K562 (cell line): ENCODE measurements around the gene ITPRIPL2. TPM values are rescaled to one million over a fixed set of nuclear protein-coding genes. Genes with fewer than 3 reads are reported as not detected.

ENCODE experiments used
- KLF10 ChIP-seq: fragments of 250-450 bp; sonication (Bioruptor Pico); IDR thresholded peaks from 2 replicates; pipeline ENCODE4 v1.6.1; 2021; ENCODE audit warnings: matching md5 sums
- PHTF2 ChIP-seq: fragments of 250-450 bp; sonication (Bioruptor Pico); IDR thresholded peaks from 2 replicates; pipeline ENCODE4 v1.5.0; 2021; ENCODE audit warnings: mild to moderate bottlenecking
- SMAD3 ChIP-seq: fragments of 450-650 bp; formaldehyde crosslinking; conservative IDR thresholded peaks from 2 replicates; pipeline ENCODE4 v1.4.0; 2020; ENCODE audit warnings: mild to moderate bottlenecking
- ZBTB17 ChIP-seq: fragments of 450-650 bp; formaldehyde crosslinking; IDR thresholded peaks from 2 replicates; pipeline ENCODE4 v1.4.0; 2020; ENCODE audit warnings: mild to moderate bottlenecking
- ZNF696 ChIP-seq: fragments of 250-450 bp; sonication (Bioruptor Pico); conservative IDR thresholded peaks from 2 replicates; pipeline ENCODE4 v1.4.0; 2020; ENCODE audit warnings: mild to moderate bottlenecking, moderate library complexity
- ZNF76 ChIP-seq: fragments of 250-450 bp; sonication (Bioruptor Pico); IDR thresholded peaks from 2 replicates; pipeline ENCODE4 v1.4.0; 2020; ENCODE audit warnings: mild to moderate bottlenecking, moderate library complexity, borderline replicate concordance
- ZNF780A ChIP-seq: fragments of 250-450 bp; sonication (Bioruptor Pico); IDR thresholded peaks from 2 replicates; pipeline ENCODE4 v1.5.0; 2021; ENCODE audit warnings: mild to moderate bottlenecking
- polyA plus RNA-seq, 8 experiments: library from polyadenylated mRNA; depleted of rRNA in 4 of 8; stranded (reverse) in 5 of 8; unstranded in 3 of 8; fragments of >200 nt; fragmentation: Nextera tagmentation in 2 of 8; fragmentation: Illumina TruSeq in 1 of 8; extraction: Ambion mirVana in 2 of 8; extraction: Trizol in 1 of 8; gene quantifications; 2 replicates each; pipeline versions ENCODE4 v1.2.1 to v1.2.3, GENCODE V29; 2011 to 2014; ENCODE audit warnings: inconsistent platforms in 1 of 8, missing spikeins in 1 of 8
- total RNA-seq, 7 experiments: library from RNA; depleted of rRNA in 6 of 7; stranded (reverse); fragments of >200 nt in 6 of 7; fragmentation: Illumina TruSeq in 2 of 7; extraction: Trizol in 2 of 7; gene quantifications; 2 replicates each; pipeline versions ENCODE4 v1.2.1 to v1.2.3, GENCODE V29; 2011 to 2021; ENCODE audit warnings: low replicate concordance in 1 of 7
- TF ChIP-seq, protein P1 (sequence below): fragments of 200-600 bp; sonication (generic); IDR thresholded peaks from one replicate; pipeline ENCODE4 v1.6.1; 2012; ENCODE audit warnings: mild to moderate bottlenecking, low read depth, low read length, inconsistent platforms
- TF ChIP-seq, protein P2 (sequence below), 3 experiments: fragments of 200-800 bp in 1 of 3; fragments of 250-450 bp in 1 of 3; fragments of 450-650 bp in 1 of 3; sonication (Bioruptor Pico) in 1 of 3; sonication (Bioruptor generic) in 1 of 3; formaldehyde crosslinking in 1 of 3; IDR thresholded peaks; 2 replicates each; pipeline versions ENCODE4 v1.6.1 to v1.8.0; 2016 to 2022; ENCODE audit warnings: mild to moderate bottlenecking in 2 of 3, missing genetic modification characterization in 2 of 3, missing compliant biosample characterization in 1 of 3, moderate library complexity in 1 of 3
- TF ChIP-seq, protein P3 (sequence below): fragments of 250-450 bp; sonication (Bioruptor Pico); IDR thresholded peaks from 2 replicates; pipeline ENCODE4 v1.5.0; 2021

The ITPRIPL2 gene
- total and polyA plus RNA-seq, 9 of the 15 experiments (the other 6 are each of a cell fraction or from before 2014, with no cell fraction given): 0.04 to 2.2 (median 0.58) TPM

DNA sequence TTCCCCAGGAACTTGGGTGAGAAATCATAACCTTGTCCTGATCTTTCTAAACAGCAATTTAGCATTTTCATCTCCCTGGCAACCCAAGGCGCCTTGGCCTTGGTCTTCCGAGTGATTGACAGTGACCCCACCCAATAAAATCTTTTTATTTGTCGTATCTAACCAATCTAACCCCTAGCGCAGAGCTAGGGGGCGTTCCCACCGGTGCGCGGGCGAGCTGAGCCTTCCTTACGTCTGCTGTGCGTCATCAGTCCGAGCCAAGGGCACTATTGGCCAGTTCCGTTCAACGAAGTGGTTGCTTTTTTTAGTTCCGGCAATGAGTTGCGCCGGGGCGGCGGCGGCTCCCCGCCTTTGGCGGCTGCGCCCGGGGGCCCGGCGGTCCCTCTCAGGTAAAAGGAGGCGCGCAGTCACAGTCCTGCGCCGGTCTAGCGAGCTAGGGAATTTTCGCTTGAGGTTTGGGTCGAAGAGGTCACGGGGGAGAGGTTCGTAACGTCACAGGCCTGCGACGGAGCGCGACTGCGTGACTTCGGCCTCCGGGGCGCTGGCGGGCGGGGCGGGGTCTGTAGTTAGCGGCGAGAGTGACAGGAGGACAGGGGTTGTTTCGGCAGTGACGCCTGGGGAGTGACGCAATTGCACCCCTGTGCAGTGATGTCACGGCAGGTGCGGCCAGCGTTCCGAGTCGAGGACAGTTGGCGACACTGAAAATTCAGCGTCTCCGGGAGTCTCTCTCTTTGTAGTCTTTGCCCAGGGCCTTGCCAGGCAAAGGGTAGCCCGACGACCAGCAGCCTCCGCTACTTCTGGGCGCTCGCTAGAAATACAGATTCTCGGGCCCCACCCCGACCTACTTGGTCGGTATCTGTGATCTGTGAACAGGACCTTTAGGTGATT is 46.2 kb upstream of the ITPRIPL2 start, which contains the start of gene COQ7 (continued):
- TF ChIP-seq, protein P1, sequence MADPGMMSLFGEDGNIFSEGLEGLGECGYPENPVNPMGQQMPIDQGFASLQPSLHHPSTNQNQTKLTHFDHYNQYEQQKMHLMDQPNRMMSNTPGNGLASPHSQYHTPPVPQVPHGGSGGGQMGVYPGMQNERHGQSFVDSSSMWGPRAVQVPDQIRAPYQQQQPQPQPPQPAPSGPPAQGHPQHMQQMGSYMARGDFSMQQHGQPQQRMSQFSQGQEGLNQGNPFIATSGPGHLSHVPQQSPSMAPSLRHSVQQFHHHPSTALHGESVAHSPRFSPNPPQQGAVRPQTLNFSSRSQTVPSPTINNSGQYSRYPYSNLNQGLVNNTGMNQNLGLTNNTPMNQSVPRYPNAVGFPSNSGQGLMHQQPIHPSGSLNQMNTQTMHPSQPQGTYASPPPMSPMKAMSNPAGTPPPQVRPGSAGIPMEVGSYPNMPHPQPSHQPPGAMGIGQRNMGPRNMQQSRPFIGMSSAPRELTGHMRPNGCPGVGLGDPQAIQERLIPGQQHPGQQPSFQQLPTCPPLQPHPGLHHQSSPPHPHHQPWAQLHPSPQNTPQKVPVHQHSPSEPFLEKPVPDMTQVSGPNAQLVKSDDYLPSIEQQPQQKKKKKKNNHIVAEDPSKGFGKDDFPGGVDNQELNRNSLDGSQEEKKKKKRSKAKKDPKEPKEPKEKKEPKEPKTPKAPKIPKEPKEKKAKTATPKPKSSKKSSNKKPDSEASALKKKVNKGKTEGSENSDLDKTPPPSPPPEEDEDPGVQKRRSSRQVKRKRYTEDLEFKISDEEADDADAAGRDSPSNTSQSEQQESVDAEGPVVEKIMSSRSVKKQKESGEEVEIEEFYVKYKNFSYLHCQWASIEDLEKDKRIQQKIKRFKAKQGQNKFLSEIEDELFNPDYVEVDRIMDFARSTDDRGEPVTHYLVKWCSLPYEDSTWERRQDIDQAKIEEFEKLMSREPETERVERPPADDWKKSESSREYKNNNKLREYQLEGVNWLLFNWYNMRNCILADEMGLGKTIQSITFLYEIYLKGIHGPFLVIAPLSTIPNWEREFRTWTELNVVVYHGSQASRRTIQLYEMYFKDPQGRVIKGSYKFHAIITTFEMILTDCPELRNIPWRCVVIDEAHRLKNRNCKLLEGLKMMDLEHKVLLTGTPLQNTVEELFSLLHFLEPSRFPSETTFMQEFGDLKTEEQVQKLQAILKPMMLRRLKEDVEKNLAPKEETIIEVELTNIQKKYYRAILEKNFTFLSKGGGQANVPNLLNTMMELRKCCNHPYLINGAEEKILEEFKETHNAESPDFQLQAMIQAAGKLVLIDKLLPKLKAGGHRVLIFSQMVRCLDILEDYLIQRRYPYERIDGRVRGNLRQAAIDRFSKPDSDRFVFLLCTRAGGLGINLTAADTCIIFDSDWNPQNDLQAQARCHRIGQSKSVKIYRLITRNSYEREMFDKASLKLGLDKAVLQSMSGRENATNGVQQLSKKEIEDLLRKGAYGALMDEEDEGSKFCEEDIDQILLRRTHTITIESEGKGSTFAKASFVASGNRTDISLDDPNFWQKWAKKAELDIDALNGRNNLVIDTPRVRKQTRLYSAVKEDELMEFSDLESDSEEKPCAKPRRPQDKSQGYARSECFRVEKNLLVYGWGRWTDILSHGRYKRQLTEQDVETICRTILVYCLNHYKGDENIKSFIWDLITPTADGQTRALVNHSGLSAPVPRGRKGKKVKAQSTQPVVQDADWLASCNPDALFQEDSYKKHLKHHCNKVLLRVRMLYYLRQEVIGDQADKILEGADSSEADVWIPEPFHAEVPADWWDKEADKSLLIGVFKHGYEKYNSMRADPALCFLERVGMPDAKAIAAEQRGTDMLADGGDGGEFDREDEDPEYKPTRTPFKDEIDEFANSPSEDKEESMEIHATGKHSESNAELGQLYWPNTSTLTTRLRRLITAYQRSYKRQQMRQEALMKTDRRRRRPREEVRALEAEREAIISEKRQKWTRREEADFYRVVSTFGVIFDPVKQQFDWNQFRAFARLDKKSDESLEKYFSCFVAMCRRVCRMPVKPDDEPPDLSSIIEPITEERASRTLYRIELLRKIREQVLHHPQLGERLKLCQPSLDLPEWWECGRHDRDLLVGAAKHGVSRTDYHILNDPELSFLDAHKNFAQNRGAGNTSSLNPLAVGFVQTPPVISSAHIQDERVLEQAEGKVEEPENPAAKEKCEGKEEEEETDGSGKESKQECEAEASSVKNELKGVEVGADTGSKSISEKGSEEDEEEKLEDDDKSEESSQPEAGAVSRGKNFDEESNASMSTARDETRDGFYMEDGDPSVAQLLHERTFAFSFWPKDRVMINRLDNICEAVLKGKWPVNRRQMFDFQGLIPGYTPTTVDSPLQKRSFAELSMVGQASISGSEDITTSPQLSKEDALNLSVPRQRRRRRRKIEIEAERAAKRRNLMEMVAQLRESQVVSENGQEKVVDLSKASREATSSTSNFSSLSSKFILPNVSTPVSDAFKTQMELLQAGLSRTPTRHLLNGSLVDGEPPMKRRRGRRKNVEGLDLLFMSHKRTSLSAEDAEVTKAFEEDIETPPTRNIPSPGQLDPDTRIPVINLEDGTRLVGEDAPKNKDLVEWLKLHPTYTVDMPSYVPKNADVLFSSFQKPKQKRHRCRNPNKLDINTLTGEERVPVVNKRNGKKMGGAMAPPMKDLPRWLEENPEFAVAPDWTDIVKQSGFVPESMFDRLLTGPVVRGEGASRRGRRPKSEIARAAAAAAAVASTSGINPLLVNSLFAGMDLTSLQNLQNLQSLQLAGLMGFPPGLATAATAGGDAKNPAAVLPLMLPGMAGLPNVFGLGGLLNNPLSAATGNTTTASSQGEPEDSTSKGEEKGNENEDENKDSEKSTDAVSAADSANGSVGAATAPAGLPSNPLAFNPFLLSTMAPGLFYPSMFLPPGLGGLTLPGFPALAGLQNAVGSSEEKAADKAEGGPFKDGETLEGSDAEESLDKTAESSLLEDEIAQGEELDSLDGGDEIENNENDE: no peak
- TF ChIP-seq PHTF2 (CRISPR knock-in tag) (no peak), KLF10 (CRISPR knock-in tag) (no peak), SMAD3 (CRISPR knock-in tag) (peak; percentile 67; the same call in 1 of the 2 replicates), ZNF76 (CRISPR knock-in tag) (no peak), ZBTB17 (CRISPR knock-in tag) (no peak), ZNF780A (CRISPR knock-in tag) (no peak), ZNF696 (CRISPR knock-in tag) (no peak)
- TF ChIP-seq, protein P2, sequence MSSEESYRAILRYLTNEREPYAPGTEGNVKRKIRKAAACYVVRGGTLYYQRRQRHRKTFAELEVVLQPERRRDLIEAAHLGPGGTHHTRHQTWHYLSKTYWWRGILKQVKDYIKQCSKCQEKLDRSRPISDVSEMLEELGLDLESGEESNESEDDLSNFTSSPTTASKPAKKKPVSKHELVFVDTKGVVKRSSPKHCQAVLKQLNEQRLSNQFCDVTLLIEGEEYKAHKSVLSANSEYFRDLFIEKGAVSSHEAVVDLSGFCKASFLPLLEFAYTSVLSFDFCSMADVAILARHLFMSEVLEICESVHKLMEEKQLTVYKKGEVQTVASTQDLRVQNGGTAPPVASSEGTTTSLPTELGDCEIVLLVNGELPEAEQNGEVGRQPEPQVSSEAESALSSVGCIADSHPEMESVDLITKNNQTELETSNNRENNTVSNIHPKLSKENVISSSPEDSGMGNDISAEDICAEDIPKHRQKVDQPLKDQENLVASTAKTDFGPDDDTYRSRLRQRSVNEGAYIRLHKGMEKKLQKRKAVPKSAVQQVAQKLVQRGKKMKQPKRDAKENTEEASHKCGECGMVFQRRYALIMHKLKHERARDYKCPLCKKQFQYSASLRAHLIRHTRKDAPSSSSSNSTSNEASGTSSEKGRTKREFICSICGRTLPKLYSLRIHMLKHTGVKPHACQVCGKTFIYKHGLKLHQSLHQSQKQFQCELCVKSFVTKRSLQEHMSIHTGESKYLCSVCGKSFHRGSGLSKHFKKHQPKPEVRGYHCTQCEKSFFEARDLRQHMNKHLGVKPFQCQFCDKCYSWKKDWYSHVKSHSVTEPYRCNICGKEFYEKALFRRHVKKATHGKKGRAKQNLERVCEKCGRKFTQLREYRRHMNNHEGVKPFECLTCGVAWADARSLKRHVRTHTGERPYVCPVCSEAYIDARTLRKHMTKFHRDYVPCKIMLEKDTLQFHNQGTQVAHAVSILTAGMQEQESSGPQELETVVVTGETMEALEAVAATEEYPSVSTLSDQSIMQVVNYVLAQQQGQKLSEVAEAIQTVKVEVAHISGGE (CRISPR knock-in tag; IDR thresholded peaks at IDR 0.05): peak in 1 of 3 experiments; percentile 78; a peak in 2 of 6 replicates
- TF ChIP-seq, protein P3, sequence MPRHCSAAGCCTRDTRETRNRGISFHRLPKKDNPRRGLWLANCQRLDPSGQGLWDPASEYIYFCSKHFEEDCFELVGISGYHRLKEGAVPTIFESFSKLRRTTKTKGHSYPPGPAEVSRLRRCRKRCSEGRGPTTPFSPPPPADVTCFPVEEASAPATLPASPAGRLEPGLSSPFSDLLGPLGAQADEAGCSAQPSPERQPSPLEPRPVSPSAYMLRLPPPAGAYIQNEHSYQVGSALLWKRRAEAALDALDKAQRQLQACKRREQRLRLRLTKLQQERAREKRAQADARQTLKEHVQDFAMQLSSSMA (CRISPR knock-in tag): no peak
